ENCODE results near the gene PLS1. TPM values are rescaled to one million over a fixed set of nuclear protein-coding genes. Genes with fewer than 3 reads are reported as not detected.
A peak's percentile ranks its signal among the peaks of the same experiment; 100 is the strongest.

The PLS1 gene
- total and polyA plus RNA-seq, 4 donors = 9.3 to 45.4 (median 18.7) TPM

DNA sequence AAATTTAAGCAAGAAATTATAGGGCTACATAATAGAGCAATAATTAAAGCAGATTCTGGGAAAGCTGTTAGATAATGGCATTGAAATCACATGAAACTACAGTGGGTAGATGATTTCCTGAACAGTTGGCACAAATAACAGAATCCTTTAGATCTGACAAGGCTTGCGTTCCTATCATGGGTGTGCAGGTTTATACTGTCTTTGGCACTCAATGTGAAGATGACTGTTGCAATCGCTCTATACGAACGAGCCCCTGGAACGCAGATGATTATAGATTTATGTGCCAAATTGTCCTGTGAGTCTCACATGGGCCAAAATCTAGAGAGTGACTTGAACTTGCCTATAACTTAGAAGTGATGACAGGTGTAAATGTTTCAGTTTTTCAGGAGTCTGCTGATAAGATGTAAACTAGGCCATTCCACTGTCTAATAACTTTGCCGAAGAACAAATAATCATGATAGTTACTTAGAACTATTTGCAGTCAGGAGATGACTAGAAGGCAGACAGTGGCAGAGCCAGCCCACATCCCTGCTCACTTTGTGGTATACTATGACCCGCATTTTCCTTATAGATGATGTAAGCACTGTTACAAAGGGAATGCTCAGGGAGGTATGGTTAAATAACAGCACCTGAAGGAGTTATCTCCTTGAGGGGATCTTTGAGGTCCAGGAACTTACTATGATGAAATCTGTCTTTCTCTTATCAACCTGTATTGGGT lies 97.1 kb downstream of the PLS1 start:
- Histone ChIP-seq H3K4me1 (ENCODE audit: control insufficient read depth in 5 of 5, insufficient read depth in 5 of 5, low read length in 5 of 5) (no peaks in the 10 kb centered on the region), H3K27me3 (ENCODE audit: control insufficient read depth in 3 of 3, insufficient read depth in 3 of 3, low read length in 2 of 3) (no peaks in the 10 kb centered on the region), H3K36me3 (ENCODE audit: control insufficient read depth in 4 of 4, insufficient read depth in 4 of 4, low read length in 4 of 4) (no peaks in the 10 kb centered on the region), H3K9me3 (ENCODE audit: control insufficient read depth in 4 of 4, insufficient read depth in 3 of 4, low read length in 3 of 4) (no peaks in the 10 kb centered on the region), H3K4me3 (no peak overlapping the region), H3K27ac (ENCODE audit: low read depth in 1 of 2, low read length in 1 of 2) (no peak overlapping the region), H3K9ac (ENCODE audit: insufficient read depth in 1 of 2, low read length in 2 of 2) (no peak overlapping the region)
- ATAC-seq (ENCODE audit: insufficient read depth, low FRiP score) = no peak
- DNase-seq = peak in 1 of 3 donors; percentile 10
- WGBS, 2 donors = 81 to 83% methylated on average over 7 of the region's 7 CpGs
- no peak for TF ChIP-seq CTCF (IDR thresholded peaks at IDR 0.05; ENCODE audit: control extremely low read depth, extremely low read depth)

DNA sequence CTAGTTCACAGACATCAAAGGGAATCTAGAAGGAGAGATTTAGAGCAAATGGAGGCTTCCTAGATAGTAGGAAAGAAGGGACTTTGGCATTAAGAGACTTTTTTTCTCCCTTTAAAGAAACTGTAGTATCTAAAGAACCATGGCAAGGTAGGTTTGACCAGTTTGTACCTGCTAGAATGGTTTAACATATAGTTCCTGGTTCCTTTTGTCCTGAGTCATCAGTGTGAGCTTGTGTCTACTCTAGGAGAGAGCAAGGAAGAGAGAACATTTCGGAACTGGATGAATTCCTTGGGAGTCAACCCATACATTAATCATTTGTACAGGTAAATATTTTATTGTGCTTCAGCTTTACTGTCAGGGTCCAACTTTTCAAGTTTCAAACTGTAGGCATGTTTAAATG lies 98.0 kb downstream of the PLS1 start:
- H3K27me3 ChIP-seq (ENCODE audit: control insufficient read depth in 3 of 3, insufficient read depth in 3 of 3, low read length in 2 of 3) = no peaks in the 10 kb centered on the region
- no peak overlapping the region for H3K9ac ChIP-seq (ENCODE audit: insufficient read depth in 1 of 2, low read length in 2 of 2)
- no peak overlapping the region for H3K27ac ChIP-seq (ENCODE audit: low read depth in 1 of 2, low read length in 1 of 2)
- DNase-seq = no peak
- 93 to 100% methylated on average over 1 of the region's 1 CpG for whole genome bisulfite sequencing, 2 donors
- H3K36me3 ChIP-seq (ENCODE audit: control insufficient read depth in 4 of 4, insufficient read depth in 4 of 4, low read length in 4 of 4) = no peaks in the 10 kb centered on the region
- H3K4me3 ChIP-seq = no peak overlapping the region
- H3K9me3 ChIP-seq (ENCODE audit: control insufficient read depth in 4 of 4, insufficient read depth in 3 of 4, low read length in 3 of 4) = no peaks in the 10 kb centered on the region
- no peak for TF ChIP-seq CTCF (IDR thresholded peaks at IDR 0.05; ENCODE audit: control extremely low read depth, extremely low read depth)
- H3K4me1 ChIP-seq (ENCODE audit: control insufficient read depth in 5 of 5, insufficient read depth in 5 of 5, low read length in 5 of 5) = no peaks in the 10 kb centered on the region
- no peak for ATAC-seq (ENCODE audit: insufficient read depth, low FRiP score)

- Histone ChIP-seq H3K4me1 (ENCODE audit: control insufficient read depth in 5 of 5, insufficient read depth in 5 of 5, low read length in 5 of 5) (peaks cover 0 to 10% (median 0%) of the 10 kb centered on the region in 5 donors), H3K9me3 (ENCODE audit: control insufficient read depth in 4 of 4, insufficient read depth in 3 of 4, low read length in 3 of 4) (no peaks in the 10 kb centered on the region), H3K27me3 (ENCODE audit: control insufficient read depth in 3 of 3, insufficient read depth in 3 of 3, low read length in 2 of 3) (no peaks in the 10 kb centered on the region), H3K36me3 (ENCODE audit: control insufficient read depth in 4 of 4, insufficient read depth in 4 of 4, low read length in 4 of 4) (no peaks in the 10 kb centered on the region), H3K4me3 (no peak overlapping the region), H3K9ac (ENCODE audit: insufficient read depth in 1 of 2, low read length in 2 of 2) (no peak overlapping the region), H3K27ac (ENCODE audit: low read depth in 1 of 2, low read length in 1 of 2) (no peak overlapping the region)
- no peak for ATAC-seq (ENCODE audit: insufficient read depth, low FRiP score)
- 57 to 82% methylated on average over 2 of the region's 2 CpGs for WGBS, 2 donors
- no peak for TF ChIP-seq CTCF (IDR thresholded peaks at IDR 0.05; ENCODE audit: control extremely low read depth, extremely low read depth)
- peak; percentile 55 to 94 (median 93) for DNase-seq
Measured at GRCh38 chr3:142705198-142705597, 109.0 kb downstream of the PLS1 start.
